H1 (cell line): ENCODE data around the gene MDM4. TPM values are rescaled to one million over a fixed set of nuclear protein-coding genes. Genes with fewer than 3 reads are reported as not detected.

Experiments used
- CTCF ChIP-seq, 3 experiments: IDR thresholded peaks; 1 replicate in 2 of 3; 2 replicates in 1 of 3; pipeline versions ENCODE4 v1.5.1 to v1.6.1; 2011; ENCODE audit warnings: low read length in 3 of 3, mild to moderate bottlenecking in 3 of 3, inconsistent platforms in 2 of 3, low read depth in 1 of 3, moderate library complexity in 1 of 3; ENCODE audit not compliant: insufficient read depth in 1 of 3; ENCODE audit errors: control extremely low read depth in 1 of 3
- KDM1A ChIP-seq: fragments of 200-600, 300-600 bp; sonication (generic); IDR thresholded peaks from 2 replicates; pipeline ENCODE4 v1.7.1; 2016; ENCODE audit warnings: mild to moderate bottlenecking, low read length, borderline replicate concordance
- TCF12 ChIP-seq: IDR thresholded peaks from 2 replicates; pipeline ENCODE4 v1.6.1; 2011; ENCODE audit warnings: low read depth, mild to moderate bottlenecking, low read length
- TEAD4 ChIP-seq: IDR thresholded peaks from 2 replicates; pipeline ENCODE4 v1.6.1; 2012; ENCODE audit warnings: low read depth, low read length, inconsistent platforms, mixed read lengths
- polyA plus RNA-seq, 7 experiments: library from polyadenylated mRNA; depleted of rRNA in 3 of 7; stranded (reverse) in 5 of 7; unstranded in 2 of 7; fragments of >200 nt in 5 of 7; fragments of 200-250 nt in 2 of 7; gene quantifications; 1 replicate in 5 of 7; 2 replicates in 1 of 7; 4 replicates in 1 of 7; pipeline versions ENCODE4 v1.2.1 to v1.2.3, GENCODE V29; 2011 to 2013; ENCODE audit warnings: missing spikeins in 2 of 7, mixed read lengths in 2 of 7
- total RNA-seq: library from RNA; stranded (reverse); fragmentation: NEBNext Ultra II Directional; extraction: Animal tissue kit (Norgen Biotek cat#: 25700); gene quantifications from 2 replicates; pipeline ENCODE4 v1.2.1, GENCODE V29; 2021

MDM4 gene
- total and polyA plus RNA-seq, 2 of the 8 experiments (the other 6 are each of a cell fraction or from before 2014, with no cell fraction given) = 10.8 to 84.9 TPM

GRCh38 chr1:204477036-204477740, 39.0 kb upstream of the MDM4 start (continued):
- TF ChIP-seq CTCF (IDR thresholded peaks at IDR 0.05; ENCODE audit: control extremely low read depth in 1 of 3, insufficient read depth in 1 of 3, low read depth in 1 of 3, low read length in 3 of 3) = no peak
- no peak for TF ChIP-seq TCF12
- TF ChIP-seq KDM1A = no peak
- TF ChIP-seq TEAD4 = no peak
